Uterus (tissue), 2 donors: ENCODE results near the gene AK1.
A peak's percentile ranks its signal among the peaks of the same experiment; 100 is the strongest.

Experiments used
- CTCF ChIP-seq, 4 experiments: fragments of 200-600 bp in 2 of 4; fragments of 450-650 bp in 2 of 4; sonication (generic) in 2 of 4; IDR thresholded peaks; one replicate each; pipeline ENCODE4 v1.5.1; 2016 to 2019; ENCODE audit warnings: antibody characterized with exemption in 4 of 4, mild to moderate bottlenecking in 2 of 4, moderate library complexity in 1 of 4
- POLR2A ChIP-seq, 2 donors: fragments of 450-650 bp; IDR thresholded peaks; one replicate each; pipeline ENCODE4 v1.6.1; 2016; ENCODE audit warnings: antibody characterized with exemption in 2 of 2, mild to moderate bottlenecking in 1 of 2, moderate library complexity in 1 of 2

DNA sequence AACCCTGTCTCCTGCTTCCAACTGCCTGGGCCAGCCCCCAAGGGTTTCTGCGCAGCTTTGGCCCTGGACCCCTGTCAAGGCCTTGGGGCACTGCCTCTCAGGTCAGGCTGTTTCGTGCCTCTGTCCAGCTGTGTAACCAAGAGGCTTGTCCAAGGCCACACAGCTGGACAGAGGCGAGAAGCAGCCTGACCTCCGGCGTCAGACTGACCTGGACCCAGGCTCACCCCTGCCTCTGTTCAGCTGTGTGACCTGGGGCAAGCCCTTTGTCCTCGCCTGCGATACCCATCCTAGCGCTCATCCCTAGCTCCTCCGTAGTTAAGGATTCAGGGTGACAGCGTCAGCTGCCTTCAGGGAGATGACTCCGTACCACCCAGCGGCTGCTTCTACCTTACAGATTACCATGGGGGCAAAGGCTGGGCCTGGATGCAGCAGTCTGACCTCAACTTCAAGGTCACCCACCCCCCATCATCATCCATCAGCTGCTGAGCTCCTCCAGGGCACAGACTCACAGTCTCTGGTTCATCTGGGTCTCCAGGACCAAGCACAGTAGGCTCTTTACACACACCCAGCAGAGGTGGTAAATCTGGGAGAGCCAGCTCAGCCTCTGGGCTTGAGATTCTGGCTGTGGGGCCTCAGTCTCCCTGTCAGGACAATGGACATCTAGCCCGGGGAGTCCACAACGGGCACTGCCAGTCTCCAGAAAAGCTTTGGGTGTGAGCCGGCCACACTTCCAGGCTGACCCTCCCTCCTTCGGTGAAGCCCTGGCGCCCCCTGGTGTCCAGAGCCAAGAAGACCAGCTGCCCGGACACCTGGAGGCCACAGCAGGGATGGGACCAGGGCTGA, 7.9 kb downstream of the AK1 start:
- TF ChIP-seq POLR2A (IDR thresholded peaks at IDR 0.05) (no peak), CTCF (IDR thresholded peaks at IDR 0.05) (peak; percentile 82 to 99 (median 90))
